Skeletal muscle satellite cell (primary cell): ENCODE data around the gene HHATL.

Source experiments
- H3K27me3 ChIP-seq: 2 replicates; pipeline ENCODE4 v1.7.0; 2013; ENCODE audit warnings: low read length; ENCODE audit not compliant: control insufficient read depth, insufficient read depth
- H3K36me3 ChIP-seq: 2 replicates; pipeline ENCODE4 v1.7.0; 2013; ENCODE audit warnings: mild to moderate bottlenecking, control low read depth, low read length; ENCODE audit not compliant: insufficient read depth
- H3K4me1 ChIP-seq: 2 replicates; pipeline ENCODE4 v1.7.0; 2013; ENCODE audit warnings: low read length; ENCODE audit not compliant: control insufficient read depth, insufficient read depth
- H3K4me2 ChIP-seq: 2 replicates; pipeline ENCODE4 v1.7.0; 2013; ENCODE audit warnings: mild to moderate bottlenecking, low read length
- H3K4me3 ChIP-seq: 2 replicates; pipeline ENCODE4 v1.7.0; 2013; ENCODE audit warnings: low read length
- H3K9ac ChIP-seq: 2 replicates; pipeline ENCODE4 v1.7.0; 2013; ENCODE audit warnings: mild to moderate bottlenecking, low read depth, low read length, moderate library complexity
- H3K9me3 ChIP-seq: replicated peaks from 2 replicates; pipeline ENCODE4 v1.7.0; 2013; ENCODE audit warnings: mild to moderate bottlenecking, control low read depth, low read length

Gene HHATL

DNA sequence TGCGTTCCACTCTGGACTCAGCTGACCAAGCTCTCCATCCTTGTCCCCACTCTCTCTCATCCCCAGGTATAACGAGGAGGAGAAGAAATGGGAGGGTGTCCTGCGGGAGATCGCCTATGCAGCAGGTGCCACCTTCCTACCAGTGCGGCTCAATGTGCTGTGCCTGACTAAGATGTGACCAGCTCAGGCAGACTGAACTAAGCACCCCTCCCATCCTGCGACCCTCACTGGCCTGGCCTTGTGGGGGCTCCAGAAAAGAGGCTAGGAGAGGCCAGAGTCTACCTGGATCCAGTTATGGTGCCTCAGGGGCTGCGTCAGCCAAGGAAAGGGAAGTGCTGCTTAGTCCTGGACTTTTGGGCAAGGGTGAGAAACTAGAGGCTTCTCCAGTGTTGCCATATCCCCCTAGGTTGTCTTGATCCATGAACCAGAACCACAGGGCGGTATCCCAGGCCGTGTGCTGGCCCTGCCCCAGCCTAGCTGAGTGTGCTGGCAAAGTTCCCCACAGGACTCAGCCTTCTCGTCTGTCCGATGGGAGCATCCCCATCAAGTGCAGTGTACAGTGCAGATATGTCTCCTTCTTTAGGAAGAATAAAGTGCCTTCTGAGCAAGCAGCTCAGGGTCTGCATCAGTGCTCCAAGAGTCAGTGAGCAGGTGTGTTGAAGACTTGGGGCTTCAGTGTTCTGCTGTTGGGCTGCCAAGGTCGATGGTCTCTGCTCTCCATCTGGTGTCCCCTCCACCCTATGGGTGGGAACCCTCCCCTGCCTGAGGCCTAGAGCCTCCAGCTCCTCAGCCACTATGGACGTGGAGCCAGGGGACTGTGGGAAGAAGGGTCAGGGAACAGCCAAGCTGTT lies 10.6 kb downstream of the HHATL start:
- Histone ChIP-seq H3K4me1 (no peaks in the 10 kb centered on the region), H3K4me3 (no peak overlapping the region), H3K9me3 (no peaks in the 10 kb centered on the region), H3K27me3 (peaks cover 58% of the 10 kb centered on the region), H3K36me3 (no peaks in the 10 kb centered on the region), H3K9ac (no peak overlapping the region), H3K4me2 (no peak overlapping the region)

DNA sequence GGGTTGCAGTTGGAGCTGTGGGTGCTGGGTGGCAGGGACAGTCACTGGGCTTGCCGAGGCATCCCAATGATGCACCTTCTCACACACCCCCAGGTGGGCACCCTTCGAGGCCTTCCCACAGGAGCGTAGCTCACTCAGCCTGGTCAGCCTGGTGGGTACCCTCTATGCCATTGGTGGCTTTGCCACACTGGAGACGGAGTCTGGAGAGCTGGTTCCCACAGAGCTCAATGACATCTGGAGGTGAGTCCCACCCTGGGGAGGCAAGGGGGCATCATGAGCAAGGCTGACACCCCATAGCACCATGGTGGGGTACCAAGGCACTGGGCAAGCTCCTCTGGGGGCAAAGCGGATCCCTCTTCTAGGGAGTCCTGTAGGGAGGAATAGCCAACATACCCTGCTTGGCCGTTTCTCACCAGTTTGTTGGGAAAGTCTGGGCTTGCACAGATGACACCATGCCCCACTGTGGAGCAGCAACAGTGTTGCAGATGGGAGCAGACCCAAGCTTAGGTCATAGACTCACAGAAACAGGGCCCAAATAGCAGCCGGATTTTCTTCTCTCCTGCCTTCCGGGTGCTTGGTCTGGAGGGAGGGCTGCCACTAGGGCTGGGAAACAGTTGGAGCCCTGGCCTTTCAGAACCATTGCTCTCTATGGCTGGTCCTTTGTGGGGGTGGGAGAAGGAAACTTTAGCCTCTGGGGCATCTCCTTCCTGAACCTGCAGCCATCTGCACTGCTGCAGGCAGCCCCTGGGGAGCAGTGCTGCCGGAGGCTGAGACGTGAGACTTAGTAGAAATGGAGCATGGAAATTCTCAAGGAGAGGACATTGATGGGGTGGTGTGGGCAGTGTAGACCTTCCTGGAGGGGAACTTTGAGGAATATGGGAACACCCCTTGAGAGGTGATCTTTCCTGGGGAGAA lies 11.6 kb downstream of the HHATL start:
- no peak overlapping the region for H3K9ac ChIP-seq
- H3K36me3 ChIP-seq, result no peaks in the 10 kb centered on the region
- peaks cover 2% of the 10 kb centered on the region for H3K4me1 ChIP-seq
- peaks cover 60% of the 10 kb centered on the region for H3K27me3 ChIP-seq
- H3K4me3 ChIP-seq, result no peak overlapping the region
- H3K4me2 ChIP-seq, result no peak overlapping the region
- H3K9me3 ChIP-seq, result no peaks in the 10 kb centered on the region

DNA sequence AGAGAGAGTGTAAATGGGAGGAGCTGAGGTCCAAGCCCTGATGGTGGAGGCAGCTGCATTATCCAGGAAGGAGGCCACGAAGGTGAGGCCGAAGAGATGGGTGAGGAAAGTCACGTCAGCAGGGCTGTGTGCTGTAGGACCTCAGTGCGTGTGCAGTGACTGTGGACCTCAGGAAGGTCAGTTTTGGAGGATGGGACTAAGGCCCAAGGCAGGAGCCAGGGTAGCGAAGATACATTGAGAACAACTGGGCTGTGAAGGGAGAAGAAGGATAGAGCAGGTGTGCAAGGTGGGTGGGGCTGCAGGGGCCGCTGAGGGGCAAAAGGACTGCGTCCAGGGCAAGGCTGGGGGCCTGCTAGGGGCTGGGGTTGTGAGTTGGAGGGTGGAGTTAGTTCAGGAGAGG lies 12.4 kb downstream of the HHATL start:
- no peaks in the 10 kb centered on the region for H3K36me3 ChIP-seq
- no peaks in the 10 kb centered on the region for H3K9me3 ChIP-seq
- peaks cover 8% of the 10 kb centered on the region for H3K4me1 ChIP-seq
- peaks cover 60% of the 10 kb centered on the region for H3K27me3 ChIP-seq
- H3K9ac ChIP-seq, result no peak overlapping the region
- H3K4me2 ChIP-seq, result no peak overlapping the region
- no peak overlapping the region for H3K4me3 ChIP-seq

DNA sequence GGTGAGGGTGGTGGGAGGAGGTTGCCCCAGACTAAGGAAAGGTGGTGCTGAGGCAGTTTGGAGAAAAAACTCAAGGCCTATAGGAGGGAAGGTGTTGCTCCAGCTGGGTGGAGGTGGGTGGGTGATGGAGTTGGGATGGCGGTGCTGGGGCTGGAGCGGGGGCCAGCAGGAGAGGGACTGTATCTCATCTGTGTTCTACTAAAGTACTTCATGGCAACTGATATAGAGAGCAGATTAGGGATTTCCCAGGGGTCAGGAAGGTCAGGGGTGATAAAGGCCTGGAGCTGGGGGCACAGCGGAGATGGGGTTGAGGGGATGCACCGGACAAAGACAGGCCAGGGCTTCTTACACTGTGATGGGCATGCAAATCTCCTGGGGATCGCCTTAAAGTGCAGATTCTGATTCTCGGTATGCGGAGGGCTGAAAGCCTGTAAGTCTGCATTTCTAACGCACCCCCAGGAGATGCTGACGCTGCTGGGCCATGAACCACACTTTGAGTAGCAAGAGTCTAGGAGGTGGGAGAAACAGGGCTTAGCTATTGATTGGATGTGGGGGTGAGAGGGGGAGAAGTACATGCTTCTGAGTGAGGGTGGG lies 13.1 kb downstream of the HHATL start:
- Histone ChIP-seq H3K4me1 (peaks cover 11% of the 10 kb centered on the region), H3K9me3 (no peaks in the 10 kb centered on the region), H3K4me3 (no peak overlapping the region), H3K9ac (no peak overlapping the region), H3K27me3 (peaks cover 60% of the 10 kb centered on the region), H3K4me2 (no peak overlapping the region), H3K36me3 (no peaks in the 10 kb centered on the region)

DNA sequence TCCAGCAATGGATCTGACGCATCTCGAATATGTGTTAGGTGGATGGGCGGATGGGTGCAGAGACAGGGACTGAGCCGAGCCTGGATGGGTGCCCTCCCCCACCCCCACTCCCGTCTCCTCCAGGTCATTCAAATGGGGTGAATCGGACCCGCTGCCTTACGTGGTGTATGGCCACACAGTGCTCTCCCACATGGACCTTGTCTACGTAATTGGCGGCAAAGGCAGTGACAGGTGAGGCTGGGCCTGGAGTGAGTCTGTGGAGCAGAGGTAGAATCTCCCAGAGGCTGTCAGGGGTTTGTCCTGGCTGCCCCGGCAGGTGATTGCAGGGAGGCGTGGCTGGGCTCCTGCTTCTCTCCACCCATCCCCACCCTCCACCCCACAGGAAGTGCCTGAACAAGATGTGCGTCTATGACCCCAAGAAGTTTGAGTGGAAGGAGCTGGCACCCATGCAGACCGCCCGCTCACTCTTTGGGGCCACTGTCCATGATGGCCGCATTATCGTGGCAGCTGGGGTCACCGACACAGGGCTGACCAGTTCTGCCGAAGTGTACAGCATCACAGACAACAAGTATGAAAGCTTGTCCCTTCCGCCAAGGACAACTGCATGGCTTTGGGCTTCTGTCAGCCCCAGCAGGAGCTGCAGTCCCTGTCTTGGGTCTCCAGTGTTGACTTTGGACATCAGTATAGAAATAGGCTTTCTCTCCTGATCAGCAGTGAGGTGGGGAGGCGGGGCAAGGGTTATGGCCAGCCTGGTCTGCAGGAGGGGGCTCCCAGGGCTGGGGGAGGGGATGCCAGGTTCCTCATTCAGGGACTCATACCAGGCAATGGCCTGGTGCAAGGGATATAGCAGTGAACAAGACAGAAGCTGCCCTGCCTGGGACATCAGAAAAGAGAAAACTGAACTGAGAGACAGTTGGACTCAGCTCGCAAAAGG lies 13.8 kb downstream of the HHATL start:
- Histone ChIP-seq H3K9ac (no peak overlapping the region), H3K4me3 (no peak overlapping the region), H3K9me3 (no peaks in the 10 kb centered on the region), H3K27me3 (peaks cover 52% of the 10 kb centered on the region), H3K36me3 (no peaks in the 10 kb centered on the region), H3K4me2 (no peak overlapping the region), H3K4me1 (peaks cover 15% of the 10 kb centered on the region)

DNA sequence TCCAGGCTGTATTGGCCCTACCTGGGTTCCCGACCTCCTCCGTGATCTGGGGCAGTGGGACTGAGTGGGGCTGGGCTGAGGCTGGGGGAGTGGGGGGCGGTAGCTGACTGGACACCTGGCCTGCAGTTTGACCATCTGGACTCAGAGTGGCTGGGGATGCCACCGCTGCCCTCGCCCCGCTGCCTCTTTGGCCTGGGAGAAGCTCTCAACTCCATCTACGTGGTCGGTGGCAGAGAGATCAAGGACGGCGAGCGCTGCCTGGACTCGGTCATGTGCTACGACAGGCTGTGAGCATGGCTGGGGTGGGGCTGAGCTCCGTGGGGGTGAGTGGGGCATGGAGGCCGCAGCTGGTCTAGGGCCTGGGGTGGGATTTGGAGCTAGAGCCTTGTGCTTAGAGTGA lies 14.6 kb downstream of the HHATL start:
- no peaks in the 10 kb centered on the region for H3K9me3 ChIP-seq
- no peak overlapping the region for H3K9ac ChIP-seq
- H3K4me2 ChIP-seq, result no peak overlapping the region
- H3K27me3 ChIP-seq, result peaks cover 50% of the 10 kb centered on the region
- H3K36me3 ChIP-seq, result no peaks in the 10 kb centered on the region
- H3K4me1 ChIP-seq, result peaks cover 20% of the 10 kb centered on the region
- H3K4me3 ChIP-seq, result no peak overlapping the region

DNA sequence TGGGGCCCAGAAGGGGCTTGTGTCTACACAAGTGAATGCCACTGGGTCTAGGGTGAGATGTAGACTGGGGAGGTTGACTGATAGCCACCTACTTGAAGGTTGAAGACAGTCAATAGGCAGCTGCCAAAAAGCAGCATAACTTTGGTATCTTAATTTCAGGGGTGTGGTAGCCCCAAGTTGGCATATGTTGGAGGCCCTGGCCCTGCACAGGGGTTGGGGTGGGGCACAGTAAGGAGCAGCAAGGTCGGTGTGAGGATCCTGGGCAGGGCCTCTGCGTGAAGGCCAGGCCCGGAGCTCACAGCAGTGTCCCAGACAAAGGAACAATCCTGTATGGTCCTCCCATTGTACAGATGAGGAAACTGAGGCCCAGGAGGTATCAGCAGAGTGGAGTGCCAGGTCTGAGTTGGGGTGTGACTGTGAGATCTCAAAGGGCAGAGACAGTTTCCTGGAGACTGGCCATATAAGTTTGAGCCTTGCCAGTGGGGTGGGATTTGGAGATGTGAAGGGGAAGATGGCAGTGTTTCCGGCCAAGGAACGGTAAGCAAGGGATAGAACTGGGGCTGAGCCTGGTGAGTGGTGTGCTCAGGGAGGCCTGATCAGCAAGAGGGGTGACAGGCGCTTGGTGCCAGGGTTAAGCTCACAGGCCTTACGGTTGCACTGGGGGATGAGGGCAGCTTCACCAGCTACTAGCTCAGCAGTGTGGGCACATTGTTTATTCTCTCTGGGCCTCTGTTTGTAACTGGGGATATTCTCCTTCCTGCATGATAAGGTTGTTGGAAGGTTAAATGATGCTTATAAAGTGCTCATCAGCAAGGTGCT lies 15.6 kb downstream of the HHATL start:
- Histone ChIP-seq H3K27me3 (peaks cover 45% of the 10 kb centered on the region), H3K36me3 (no peaks in the 10 kb centered on the region), H3K4me3 (no peak overlapping the region), H3K9me3 (no peaks in the 10 kb centered on the region), H3K4me2 (no peak overlapping the region), H3K4me1 (peaks cover 20% of the 10 kb centered on the region), H3K9ac (no peak overlapping the region)

DNA sequence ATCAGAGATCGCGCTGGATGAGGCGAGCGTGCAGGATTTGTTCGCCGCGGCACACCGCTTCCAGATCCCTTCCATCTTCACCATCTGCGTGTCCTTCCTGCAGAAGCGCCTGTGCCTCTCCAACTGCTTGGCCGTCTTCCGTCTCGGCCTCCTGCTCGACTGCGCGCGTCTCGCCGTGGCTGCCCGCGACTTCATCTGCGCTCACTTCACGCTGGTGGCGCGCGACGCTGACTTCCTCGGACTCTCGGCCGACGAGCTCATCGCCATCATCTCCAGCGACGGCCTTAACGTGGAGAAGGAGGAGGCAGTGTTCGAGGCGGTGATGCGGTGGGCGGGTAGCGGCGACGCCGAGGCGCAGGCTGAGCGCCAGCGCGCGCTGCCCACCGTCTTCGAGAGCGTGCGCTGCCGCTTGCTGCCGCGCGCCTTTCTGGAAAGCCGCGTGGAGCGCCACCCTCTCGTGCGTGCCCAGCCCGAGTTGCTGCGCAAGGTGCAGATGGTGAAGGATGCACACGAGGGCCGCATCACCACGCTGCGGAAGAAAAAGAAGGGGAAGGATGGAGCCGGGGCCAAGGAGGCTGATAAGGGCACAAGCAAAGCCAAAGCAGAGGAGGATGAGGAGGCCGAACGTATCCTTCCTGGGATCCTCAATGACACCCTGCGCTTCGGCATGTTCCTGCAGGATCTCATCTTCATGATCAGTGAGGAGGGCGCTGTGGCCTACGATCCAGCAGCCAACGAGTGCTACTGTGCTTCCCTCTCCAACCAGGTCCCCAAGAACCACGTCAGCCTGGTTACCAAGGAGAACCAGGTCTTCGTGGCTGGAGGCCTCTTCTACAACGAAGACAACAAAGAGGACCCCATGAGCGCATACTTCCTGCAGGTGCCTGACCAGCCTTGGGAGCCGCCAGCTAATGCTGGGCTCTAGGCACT lies 16.4 kb downstream of the HHATL start:
- Histone ChIP-seq H3K27me3 (peaks cover 39% of the 10 kb centered on the region), H3K4me2 (peak overlapping the region; percentile 66), H3K36me3 (no peaks in the 10 kb centered on the region), H3K4me3 (peak overlapping the region; percentile 44), H3K9ac (no peak overlapping the region), H3K9me3 (no peaks in the 10 kb centered on the region), H3K4me1 (peaks cover 20% of the 10 kb centered on the region)

DNA sequence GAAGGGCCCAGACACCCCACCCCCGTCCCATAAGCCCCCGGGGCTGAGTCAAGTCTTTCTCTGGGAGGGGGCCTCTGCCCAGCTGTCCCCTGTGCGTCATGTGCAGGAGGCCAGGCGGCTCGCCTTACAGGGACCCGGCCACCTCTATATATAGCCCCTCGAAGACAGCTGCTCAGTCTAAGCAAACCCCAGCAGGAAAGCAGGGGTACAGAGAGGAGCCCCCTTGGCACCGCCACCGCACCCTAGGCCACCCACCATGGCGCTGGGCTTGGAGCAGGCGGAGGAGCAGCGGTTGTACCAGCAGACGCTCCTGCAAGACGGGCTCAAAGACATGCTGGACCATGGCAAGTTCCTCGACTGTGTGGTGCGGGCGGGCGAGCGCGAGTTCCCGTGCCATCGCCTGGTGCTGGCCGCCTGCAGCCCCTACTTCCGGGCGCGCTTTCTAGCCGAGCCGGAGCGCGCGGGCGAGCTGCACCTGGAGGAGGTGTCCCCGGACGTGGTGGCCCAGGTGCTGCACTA lies 17.2 kb downstream of the HHATL start, which contains the start of gene KLHL40:
Gene KLHL40, plus strand, starts transcription at position 175 of the 519 bp plus-strand sequence. Its CDS starts 82 bp downstream, at position 257.
- Histone ChIP-seq H3K27me3 (peaks cover 32% of the 10 kb centered on the region), H3K36me3 (no peaks in the 10 kb centered on the region), H3K4me1 (peaks cover 23% of the 10 kb centered on the region), H3K4me2 (peak within 1 kb of the TSS; percentile 66), H3K9ac (no peak within 1 kb of the TSS), H3K4me3 (peak within 1 kb of the TSS; percentile 44), H3K9me3 (no peaks in the 10 kb centered on the region)
